Chondrocyte (in vitro differentiated cells): ENCODE results near the gene ACAA2. TPM values are rescaled to one million over a fixed set of nuclear protein-coding genes. Genes with fewer than 3 reads are reported as not detected.
"Not testable (repeated sequence)": the region's sequence is repeated elsewhere in the genome, so short reads cannot be mapped to it uniquely, and the experiment has no call there.

Experiments
- DNase-seq: peaks from one replicate; pipeline ENCODE4 v3.0.0; 2021; ENCODE audit warnings: mixed read lengths, low spot score
- H3K27ac Mint-ChIP-seq: one replicate; pipeline ENCODE4 v1.8.0; 2021; ENCODE audit warnings: mild to moderate bottlenecking, moderate library complexity, mixed read lengths; ENCODE audit not compliant: unreplicated experiment
- H3K27me3 Mint-ChIP-seq: 2 replicates; pipeline ENCODE4 v1.8.0; 2021; ENCODE audit warnings: low read depth, mixed read lengths
- H3K36me3 Mint-ChIP-seq: 2 replicates; pipeline ENCODE4 v1.8.0; 2021; ENCODE audit warnings: low read depth, mixed read lengths
- H3K4me1 Mint-ChIP-seq: 2 replicates; pipeline ENCODE4 v1.8.0; 2021; ENCODE audit warnings: low read depth, mild to moderate bottlenecking, mixed read lengths
- H3K4me3 Mint-ChIP-seq: one replicate; pipeline ENCODE4 v1.8.0; 2021; ENCODE audit warnings: mild to moderate bottlenecking, moderate library complexity, mixed read lengths; ENCODE audit not compliant: unreplicated experiment
- H3K9me3 Mint-ChIP-seq: 2 replicates; pipeline ENCODE4 v1.8.0; 2021; ENCODE audit warnings: low read depth, mixed read lengths
- CTCF ChIP-seq: fragments of 200-600 bp; sonication (generic); IDR thresholded peaks from 2 replicates; pipeline ENCODE4 v1.5.0; 2021; ENCODE audit warnings: antibody characterized with exemption, mild to moderate bottlenecking, moderate library complexity
- total RNA-seq: library from RNA; stranded (reverse); gene quantifications from 3 replicates; pipeline ENCODE4 v1.2.1, GENCODE V29; 2021

Gene ACAA2
- total RNA-seq, 1 donor from 2014 or later = 60.3 TPM

- H3K9me3 Mint-ChIP-seq = peaks cover 17% of the 10 kb centered on the region
- H3K27ac Mint-ChIP-seq = peak overlapping the region; percentile 99
- H3K36me3 Mint-ChIP-seq = peaks cover 14% of the 10 kb centered on the region
- peaks cover 32% of the 10 kb centered on the region for H3K4me1 Mint-ChIP-seq
- peak overlapping the region; percentile 87 for H3K4me3 Mint-ChIP-seq
- no peak for TF ChIP-seq CTCF
- no peak for DNase-seq
- no peaks in the 10 kb centered on the region for H3K27me3 Mint-ChIP-seq
These were observed 339 bp downstream of the ACAA2 start for GRCh38 chr18:49813069-49813318.

- no peak for DNase-seq
These were observed 856 bp downstream of the ACAA2 start for GRCh38 chr18:49812286-49813068.

GRCh38 chr18:49811151-49811938, 2.0 kb downstream of the ACAA2 start:
- peaks cover 32% of the 10 kb centered on the region for H3K4me1 Mint-ChIP-seq

More at GRCh38 chr18:49812286-49813068, 856 bp downstream of the ACAA2 start:
- peaks cover 18% of the 10 kb centered on the region for H3K9me3 Mint-ChIP-seq
- peaks cover 32% of the 10 kb centered on the region for H3K4me1 Mint-ChIP-seq
- H3K27ac Mint-ChIP-seq = peak overlapping the region; percentile 99
- H3K27me3 Mint-ChIP-seq = no peaks in the 10 kb centered on the region
- peak overlapping the region; percentile 87 for H3K4me3 Mint-ChIP-seq
- peaks cover 14% of the 10 kb centered on the region for H3K36me3 Mint-ChIP-seq
- no peak for TF ChIP-seq CTCF

GRCh38 chr18:49808553-49809191, 4.7 kb downstream of the ACAA2 start:
- H3K9me3 Mint-ChIP-seq = peaks cover 18% of the 10 kb centered on the region
- peaks cover 25% of the 10 kb centered on the region for H3K4me1 Mint-ChIP-seq
- not testable (repeated sequence) for H3K27me3 Mint-ChIP-seq, H3K4me3 Mint-ChIP-seq, DNase-seq, H3K27ac Mint-ChIP-seq
- H3K36me3 Mint-ChIP-seq = peaks cover 12% of the 10 kb centered on the region

More at GRCh38 chr18:49811151-49811938, 2.0 kb downstream of the ACAA2 start:
- Mint-ChIP-seq H3K27ac (peak overlapping the region; percentile 3), H3K4me3 (no peak overlapping the region), H3K27me3 (no peaks in the 10 kb centered on the region), H3K36me3 (peaks cover 12% of the 10 kb centered on the region), H3K9me3 (peaks cover 18% of the 10 kb centered on the region)
- DNase-seq = no peak
- TF ChIP-seq CTCF = no peak

GRCh38 chr18:49804096-49804495, 9.2 kb downstream of the ACAA2 start:
- no peak overlapping the region for H3K4me3 Mint-ChIP-seq
- no peak for TF ChIP-seq CTCF
- no peaks in the 10 kb centered on the region for H3K27me3 Mint-ChIP-seq
- peaks cover 5% of the 10 kb centered on the region for H3K4me1 Mint-ChIP-seq
- H3K36me3 Mint-ChIP-seq = peaks cover 8% of the 10 kb centered on the region
- DNase-seq = no peak
- no peak overlapping the region for H3K27ac Mint-ChIP-seq
- H3K9me3 Mint-ChIP-seq = peaks cover 10% of the 10 kb centered on the region
